ENCODE measurements around the gene MIPEP. TPM values are rescaled to one million over a fixed set of nuclear protein-coding genes. Genes with fewer than 3 reads are reported as not detected.

The MIPEP gene
- total and polyA plus RNA-seq, 10 of the 15 experiments (the other 5 are each of a cell fraction or from before 2014, with no cell fraction given), result 15.6 to 56.2 (median 29.8) TPM

GRCh38 chr13:23808803-23809202 lies 80.4 kb downstream of the MIPEP start:
- RAD21 ChIA-PET (ENCODE audit: unreplicated experiment), result interaction anchor here (0.9 to 2.7 kb wide), 3 partner anchors 30 to 37 kb away, joined by 4 to 23 read pairs (median 8); no protein-coding TSS in a partner anchor
- H3K36me3 ChIP-seq (ENCODE audit: control insufficient read depth in 2 of 2, insufficient read depth in 2 of 2, low read length in 1 of 2), result peaks cover 0 to 12% of the 10 kb centered on the region in 2 experiments; a peak in 2 of 4 replicates
- CTCF ChIA-PET, result interaction anchor here (1.5 to 4.1 kb wide), 2 partner anchors 36 to 50 kb away, joined by 3 to 15 read pairs; no protein-coding TSS in a partner anchor
- H3K27me3 ChIP-seq (replicated peaks in 1 of 2; ENCODE audit: control insufficient read depth in 2 of 2, insufficient read depth in 2 of 2, low read length in 1 of 2), result no peaks in the 10 kb centered on the region
- no peaks in the 10 kb centered on the region for H4K20me1 ChIP-seq (ENCODE audit: control insufficient read depth, insufficient read depth)
- peak overlapping the region; percentile 6; the same call in 1 of the 2 replicates for H2AFZ ChIP-seq (ENCODE audit: control insufficient read depth, low read depth, low read length)
- DNase-seq (ENCODE audit: low read depth, low spot score) (no peak), FAIRE-seq (no peak), ATAC-seq (no peak)
- H3K4me3 ChIP-seq, result no peak overlapping the region
- H3K9ac ChIP-seq (ENCODE audit: control insufficient read depth, insufficient read depth, low read length), result no peak overlapping the region; the same call in 1 of the 2 replicates
- peaks cover 60% of the 10 kb centered on the region for H3K4me1 ChIP-seq (ENCODE audit: control insufficient read depth, insufficient read depth, low read length)
- in situ Hi-C loops (cut with MboI), result no loop called here
- BruUV-seq (replicated peaks), result no TSS peak
- 100% methylated on average over 1 of the region's 1 CpG for WGBS (ENCODE audit: insufficient coverage, insufficient replicate concordance, low lambda C conversion rate, missing lambda C conversion rate)
- H3K4me2 ChIP-seq (ENCODE audit: control insufficient read depth, insufficient read depth), result no peak overlapping the region
- SMC1A ChIA-PET (ENCODE audit: uncharacterized antibody, unreplicated experiment), result interaction anchor here (1.1 to 2.9 kb wide), 9 partner anchors 14 to 57 kb away, joined by 3 to 24 read pairs (median 4); no protein-coding TSS in a partner anchor
- peak overlapping the region; percentile 96 for H3K27ac ChIP-seq (ENCODE audit: control insufficient read depth, insufficient read depth)
- intact Hi-C loops (cut with micrococcal nuclease; ENCODE audit: unreplicated experiment), result no loop called here
- no peak for TF ChIP-seq SMAD1 (IDR thresholded peaks at IDR 0.05; ENCODE audit: low read depth, partially characterized antibody)
- TF ChIP-seq IRF4 (IDR thresholded peaks at IDR 0.05; ENCODE audit: low read depth, low read length), result no peak
- TF ChIP-seq EGR1 (IDR thresholded peaks at IDR 0.05; ENCODE audit: borderline replicate concordance in 1 of 2, low read depth in 2 of 2, low read length in 2 of 2), result no peak
- TF ChIP-seq NRF1 (conservative IDR thresholded peaks at IDR 0.05; ENCODE audit: low read depth, low read length), result no peak
- TF ChIP-seq ZBTB40 (IDR thresholded peaks at IDR 0.05; ENCODE audit: borderline replicate concordance), result no peak
- no peak for TF ChIP-seq NFIC (IDR thresholded peaks at IDR 0.05; ENCODE audit: low read depth, low read length)
- TF ChIP-seq TARDBP (IDR thresholded peaks at IDR 0.05; ENCODE audit: borderline replicate concordance), result no peak
- TF ChIP-seq ATF2 (IDR thresholded peaks at IDR 0.05; ENCODE audit: low read length), result no peak
- TF ChIP-seq, protein P1, sequence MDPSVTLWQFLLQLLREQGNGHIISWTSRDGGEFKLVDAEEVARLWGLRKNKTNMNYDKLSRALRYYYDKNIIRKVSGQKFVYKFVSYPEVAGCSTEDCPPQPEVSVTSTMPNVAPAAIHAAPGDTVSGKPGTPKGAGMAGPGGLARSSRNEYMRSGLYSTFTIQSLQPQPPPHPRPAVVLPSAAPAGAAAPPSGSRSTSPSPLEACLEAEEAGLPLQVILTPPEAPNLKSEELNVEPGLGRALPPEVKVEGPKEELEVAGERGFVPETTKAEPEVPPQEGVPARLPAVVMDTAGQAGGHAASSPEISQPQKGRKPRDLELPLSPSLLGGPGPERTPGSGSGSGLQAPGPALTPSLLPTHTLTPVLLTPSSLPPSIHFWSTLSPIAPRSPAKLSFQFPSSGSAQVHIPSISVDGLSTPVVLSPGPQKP (IDR thresholded peaks at IDR 0.05; ENCODE audit: low read depth, low read length), result no peak
- TF ChIP-seq KDM1A (IDR thresholded peaks at IDR 0.05; ENCODE audit: borderline replicate concordance), result no peak
- TF ChIP-seq IKZF1 (conservative IDR thresholded peaks at IDR 0.05), result no peak
- no peak for TF ChIP-seq NR2C1 (IDR thresholded peaks at IDR 0.05)
- no peak for TF ChIP-seq SREBF1 (IDR thresholded peaks at IDR 0.05; ENCODE audit: low read length)
- no peak for TF ChIP-seq HDAC6 (IDR thresholded peaks at IDR 0.05; ENCODE audit: unreplicated experiment)
- TF ChIP-seq PAX5 (IDR thresholded peaks at IDR 0.05; ENCODE audit: borderline replicate concordance, low read depth, low read length), result no peak
- TF ChIP-seq BCL3 (IDR thresholded peaks at IDR 0.05; ENCODE audit: borderline replicate concordance, insufficient read depth, low read depth, low read length, poor library complexity, severe bottlenecking), result no peak
- no peak for TF ChIP-seq WRNIP1 (IDR thresholded peaks at IDR 0.05; ENCODE audit: borderline replicate concordance, low read depth, low read length)
- H3K79me2 ChIP-seq (ENCODE audit: control insufficient read depth, insufficient read depth, low read length), result no peaks in the 10 kb centered on the region
- POLR2A ChIA-PET, result interaction anchor here (1.4 kb wide), 1 partner anchor 54 kb away, joined by 3 read pairs; no protein-coding TSS in a partner anchor
- H3K9me3 ChIP-seq (replicated peaks; ENCODE audit: control insufficient read depth, insufficient read depth, low read length), result peaks cover 3% of the 10 kb centered on the region; the same call in 2 of the 3 replicates

Data from GM12878 (cell line).